Lower leg skin (tissue), 4 donors: Measurements from ENCODE around the gene EVA1A. TPM values are rescaled to one million over a fixed set of nuclear protein-coding genes. Genes with fewer than 3 reads are reported as not detected.

Experiments
- DNase-seq, 2 donors: peaks; one replicate each; pipeline ENCODE4 v3.0.0-alpha.2; 2019; ENCODE audit warnings: low spot score in 2 of 2
- H3K4me3 ChIP-seq: fragments of 200-600 bp; sonication (generic); 2 replicates; pipeline ENCODE4 v1.5.1; 2017; ENCODE audit warnings: mild to moderate bottlenecking, low read depth; ENCODE audit not compliant: poor library complexity, severe bottlenecking
- POLR2A ChIP-seq, 2 donors: fragments of 450-650 bp; IDR thresholded peaks; one replicate each; pipeline ENCODE4 v1.6.1; 2016 to 2017; ENCODE audit warnings: antibody characterized with exemption in 2 of 2, mild to moderate bottlenecking in 1 of 2, moderate library complexity in 1 of 2
- WGBS, 2 donors: methylation state at CpG; one replicate each; pipeline ENCODE4 v1.1.5; 2018; 5-methylcytosine and 5-hydroxymethylcytosine counted together
- intact Hi-C: fragments of 100-400 bp; cut with DNase I; formaldehyde crosslinking; loops from one replicate; pipeline ENCODE4 v1.15.0; 2023; ENCODE audit warnings: low total_unique reads
- total RNA-seq, 4 donors: library from RNA; depleted of rRNA; stranded (reverse); fragments of >200 nt; gene quantifications; one replicate each; pipeline ENCODE4 v1.1.0, GENCODE V29; 2016
- TF ChIP-seq, protein P1 (sequence below), 3 donors: fragments of 450-650 bp; IDR thresholded peaks; one replicate each; pipeline ENCODE4 v1.5.1; 2016; ENCODE audit warnings: antibody characterized with exemption in 3 of 3, mild to moderate bottlenecking in 3 of 3, moderate library complexity in 2 of 3

Gene EVA1A
- total RNA-seq, 4 donors from 2014 or later, result 6.6 to 12.9 (median 9.1) TPM

- WGBS, 2 donors, result 83 to 85% methylated on average over 7 of the region's 7 CpGs
- TF ChIP-seq POLR2A (IDR thresholded peaks at IDR 0.05), result no peak
- TF ChIP-seq, protein P1, sequence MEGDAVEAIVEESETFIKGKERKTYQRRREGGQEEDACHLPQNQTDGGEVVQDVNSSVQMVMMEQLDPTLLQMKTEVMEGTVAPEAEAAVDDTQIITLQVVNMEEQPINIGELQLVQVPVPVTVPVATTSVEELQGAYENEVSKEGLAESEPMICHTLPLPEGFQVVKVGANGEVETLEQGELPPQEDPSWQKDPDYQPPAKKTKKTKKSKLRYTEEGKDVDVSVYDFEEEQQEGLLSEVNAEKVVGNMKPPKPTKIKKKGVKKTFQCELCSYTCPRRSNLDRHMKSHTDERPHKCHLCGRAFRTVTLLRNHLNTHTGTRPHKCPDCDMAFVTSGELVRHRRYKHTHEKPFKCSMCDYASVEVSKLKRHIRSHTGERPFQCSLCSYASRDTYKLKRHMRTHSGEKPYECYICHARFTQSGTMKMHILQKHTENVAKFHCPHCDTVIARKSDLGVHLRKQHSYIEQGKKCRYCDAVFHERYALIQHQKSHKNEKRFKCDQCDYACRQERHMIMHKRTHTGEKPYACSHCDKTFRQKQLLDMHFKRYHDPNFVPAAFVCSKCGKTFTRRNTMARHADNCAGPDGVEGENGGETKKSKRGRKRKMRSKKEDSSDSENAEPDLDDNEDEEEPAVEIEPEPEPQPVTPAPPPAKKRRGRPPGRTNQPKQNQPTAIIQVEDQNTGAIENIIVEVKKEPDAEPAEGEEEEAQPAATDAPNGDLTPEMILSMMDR (IDR thresholded peaks at IDR 0.05), result no peak
- DNase-seq, result no peak
- intact Hi-C loops, result no loop called here
- H3K4me3 ChIP-seq, result no peak overlapping the region
These were observed 45.0 kb downstream of the EVA1A start for GRCh38 chr2:75515584-75516368.

- no peak for DNase-seq
- WGBS, 2 donors, result 75 to 76% methylated on average over 4 of the region's 4 CpGs
- intact Hi-C loops, result no loop called here
- TF ChIP-seq, protein P1 (IDR thresholded peaks at IDR 0.05), result no peak
- TF ChIP-seq POLR2A (IDR thresholded peaks at IDR 0.05), result no peak
- H3K4me3 ChIP-seq, result no peak overlapping the region
These were observed 47.0 kb downstream of the EVA1A start for GRCh38 chr2:75513616-75514170.

- intact Hi-C loops, result no loop called here
- no peak for DNase-seq
- no peak overlapping the region for H3K4me3 ChIP-seq
- no peak for TF ChIP-seq POLR2A (IDR thresholded peaks at IDR 0.05)
- TF ChIP-seq, protein P1 (IDR thresholded peaks at IDR 0.05), result no peak
These were observed 48.1 kb downstream of the EVA1A start for GRCh38 chr2:75512455-75513212.

DNA sequence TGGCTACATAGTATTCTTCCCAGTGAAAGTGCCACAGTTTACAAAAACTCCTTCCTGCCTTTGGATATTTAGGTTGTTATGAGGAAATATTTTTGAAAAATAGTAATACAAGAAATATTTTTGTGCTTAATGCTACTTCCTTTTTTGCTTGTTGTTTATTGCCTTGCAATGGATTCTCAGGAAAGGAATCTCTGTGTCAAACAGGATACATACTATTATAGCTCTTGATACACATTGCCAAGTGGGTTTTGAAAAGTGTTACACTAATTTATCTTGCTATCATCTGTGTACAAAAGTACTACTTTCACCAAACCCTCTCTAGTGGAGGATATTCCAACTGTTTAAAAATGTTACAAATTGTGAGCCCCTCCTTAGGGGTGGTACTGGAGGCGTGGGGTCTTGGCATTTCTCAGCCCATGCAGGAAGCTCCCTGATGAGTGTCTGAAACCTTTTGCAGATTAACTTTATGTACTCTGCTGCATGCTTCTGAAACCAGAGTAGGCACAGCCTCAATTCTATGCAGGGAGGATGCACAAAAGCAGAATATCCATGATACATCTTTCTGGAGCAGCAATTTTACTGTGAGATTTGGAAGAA, 54.5 kb downstream of the EVA1A start:
- no peak overlapping the region for H3K4me3 ChIP-seq
- no peak for DNase-seq
- intact Hi-C loops, result no loop called here
- WGBS, 2 donors, result 56 to 67% methylated on average over 1 of the region's 1 CpG
- TF ChIP-seq POLR2A (IDR thresholded peaks at IDR 0.05), result no peak
- TF ChIP-seq, protein P1 (IDR thresholded peaks at IDR 0.05), result no peak

DNA sequence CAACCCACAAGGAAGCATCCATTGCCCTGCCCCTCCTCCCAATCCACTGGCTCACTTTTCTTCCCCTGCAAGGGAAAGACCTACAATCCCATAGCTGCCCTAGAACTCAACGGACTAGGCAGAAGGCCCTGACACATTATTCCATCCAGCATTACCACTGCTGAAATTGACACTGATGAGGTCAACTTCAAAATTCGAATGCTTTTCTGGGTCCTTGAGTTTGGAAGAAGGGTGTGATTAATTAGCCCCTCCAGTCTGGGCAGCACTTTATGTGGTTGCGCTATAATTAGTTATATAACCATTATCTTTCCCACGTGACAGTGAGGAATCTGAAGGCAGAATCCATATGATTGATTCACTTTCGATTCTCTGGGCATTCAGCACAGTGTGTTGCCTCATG, 55.7 kb downstream of the EVA1A start:
- 78 to 85% methylated on average over 5 of the region's 5 CpGs for WGBS, 2 donors
- no peak overlapping the region for H3K4me3 ChIP-seq
- TF ChIP-seq POLR2A (IDR thresholded peaks at IDR 0.05), result no peak
- TF ChIP-seq, protein P1 (IDR thresholded peaks at IDR 0.05), result no peak
- intact Hi-C loops, result no loop called here
- DNase-seq, result no peak
